ENCODE results near the gene LRRC46.

LRRC46 gene

DNA sequence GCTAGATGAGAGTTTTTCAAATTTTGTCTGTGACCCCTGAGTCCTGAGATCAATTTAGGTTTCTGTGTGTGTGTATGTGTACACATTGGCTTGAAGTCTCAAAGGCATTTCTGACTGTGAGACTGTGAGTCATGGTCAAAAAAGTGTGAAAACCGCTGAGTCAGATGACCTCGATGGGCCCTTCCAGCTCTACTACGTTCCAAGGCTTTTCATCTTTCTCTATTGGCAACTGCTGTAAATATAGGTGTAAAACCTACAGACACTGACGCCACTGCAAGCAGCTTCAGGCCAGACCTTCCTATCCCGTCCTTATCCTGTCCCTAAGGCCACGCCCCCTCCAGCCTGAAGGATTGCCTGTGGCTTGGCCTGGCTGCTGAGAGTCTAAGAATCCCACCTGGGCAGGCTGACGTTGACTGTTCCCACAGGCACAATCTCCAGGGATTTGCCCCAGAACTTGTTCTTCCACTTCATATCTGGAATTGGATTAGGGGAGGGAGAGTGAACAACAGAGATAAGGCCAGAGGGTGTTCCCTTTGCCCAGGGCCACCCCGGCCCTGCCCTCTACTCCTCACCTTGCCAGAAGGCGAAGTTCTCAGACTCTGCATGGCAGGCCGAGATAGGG lies 21.2 kb upstream of the LRRC46 start:
- DNase-seq = no peak

DNA sequence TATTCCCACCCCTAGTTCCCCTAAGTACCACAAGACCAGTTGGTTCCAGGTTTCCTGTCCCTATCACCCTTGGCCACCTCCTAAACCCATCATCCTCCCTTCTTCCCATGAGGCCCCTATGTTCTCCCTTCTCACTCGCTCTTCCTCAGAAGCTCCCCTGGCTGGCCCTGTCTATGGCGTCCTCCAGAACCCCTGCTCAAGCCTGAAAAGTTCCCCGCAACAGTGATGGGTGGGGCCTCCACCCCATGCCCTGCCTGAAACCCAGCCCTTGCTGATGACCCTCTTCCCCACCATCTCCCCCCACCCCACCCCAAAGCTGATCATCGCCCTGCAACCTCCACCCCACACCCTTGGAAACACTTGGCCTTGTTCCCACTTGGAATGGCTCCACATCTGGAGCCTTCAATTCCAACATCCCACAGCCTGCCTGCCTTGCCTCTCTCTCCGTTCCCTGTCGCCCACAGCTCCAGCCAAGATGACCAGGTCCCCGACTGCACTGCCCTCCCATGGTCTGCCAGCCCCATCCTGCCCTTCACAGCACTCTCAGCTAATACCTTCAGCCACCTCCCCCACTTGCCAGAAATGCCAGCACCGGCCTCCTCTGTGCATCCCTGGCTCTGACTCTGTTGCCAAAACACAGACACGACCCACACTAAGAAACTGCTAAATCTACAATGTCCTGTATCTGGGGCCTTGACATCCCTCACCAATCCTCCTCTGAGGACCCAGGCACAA lies 20.4 kb upstream of the LRRC46 start:
- no peak for DNase-seq

DNA sequence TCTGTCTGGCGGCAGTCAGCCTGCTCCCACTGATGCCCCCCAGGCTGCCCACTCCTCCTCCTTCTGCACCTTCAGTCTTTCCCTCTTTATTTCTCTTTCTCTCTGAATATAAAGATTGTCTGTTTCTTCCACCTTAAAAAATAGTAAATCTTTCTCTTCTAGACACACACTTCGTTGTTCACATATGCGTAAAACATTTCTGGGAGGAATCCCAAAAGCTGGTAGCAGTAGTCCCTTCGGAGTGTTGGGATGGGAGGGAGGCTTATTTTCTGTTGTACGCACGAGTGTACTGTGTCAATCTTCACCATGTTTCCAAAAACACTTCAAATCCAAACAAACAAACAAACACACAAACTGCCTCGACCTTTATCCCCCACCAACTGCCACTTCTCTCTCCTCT lies 19.8 kb upstream of the LRRC46 start:
- no peak for DNase-seq

DNA sequence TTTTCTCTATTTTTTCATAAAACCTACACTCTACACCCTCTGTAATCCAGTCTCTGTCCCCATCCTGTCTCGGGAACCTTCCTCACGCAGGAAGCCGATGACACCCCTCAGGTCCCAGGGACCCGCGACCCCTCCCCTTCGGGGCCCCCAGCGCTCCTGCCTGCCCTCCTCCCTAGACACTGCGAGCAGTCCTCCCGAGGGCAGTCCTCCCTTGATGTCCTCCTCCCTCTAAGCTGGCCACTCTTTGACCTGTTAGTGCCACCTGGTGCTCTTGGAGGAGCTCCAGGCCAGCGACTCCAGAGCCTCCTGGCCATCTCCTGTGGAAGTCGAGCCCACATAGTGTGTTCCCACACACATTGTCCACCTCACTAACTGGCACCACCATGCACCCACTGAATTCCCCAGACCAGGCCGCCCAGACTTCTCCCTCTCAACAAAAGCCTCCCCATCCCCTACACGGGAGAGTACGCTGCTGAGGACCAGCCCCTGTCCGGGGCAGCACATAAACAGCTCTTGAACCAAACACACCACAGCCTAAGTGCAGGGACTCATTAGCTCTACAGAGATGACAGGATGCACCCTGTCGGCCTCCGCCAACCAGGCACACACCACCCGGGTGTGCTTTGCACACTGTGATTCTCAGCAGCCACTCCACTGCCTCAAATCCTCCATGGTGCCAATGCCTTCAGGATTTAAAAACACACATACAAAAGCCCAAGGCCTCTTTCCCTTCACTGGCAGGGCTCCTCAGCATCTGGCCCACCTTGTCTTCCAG lies 19.1 kb upstream of the LRRC46 start:
- DNase-seq = no peak

DNA sequence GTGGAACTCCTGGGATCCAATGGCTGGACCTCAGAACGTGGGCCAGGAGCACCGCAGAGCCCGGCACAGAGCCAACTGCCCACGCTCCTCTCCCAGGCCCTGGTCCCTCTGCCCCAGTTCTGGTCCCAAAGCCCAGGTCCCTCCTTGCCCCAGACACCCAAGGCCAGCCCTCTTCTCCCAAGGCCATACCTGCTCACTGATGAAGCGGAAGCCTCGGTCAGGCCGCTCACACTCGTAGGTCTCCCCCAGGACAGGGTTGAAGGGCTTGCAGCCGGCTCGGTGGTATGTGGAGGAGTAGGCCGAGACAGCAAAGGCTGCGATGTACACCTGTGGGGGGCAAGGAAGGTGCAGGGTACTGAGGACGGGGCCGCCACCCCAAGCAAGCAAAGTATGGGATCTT lies 18.4 kb upstream of the LRRC46 start:
- DNase-seq = no peak

DNA sequence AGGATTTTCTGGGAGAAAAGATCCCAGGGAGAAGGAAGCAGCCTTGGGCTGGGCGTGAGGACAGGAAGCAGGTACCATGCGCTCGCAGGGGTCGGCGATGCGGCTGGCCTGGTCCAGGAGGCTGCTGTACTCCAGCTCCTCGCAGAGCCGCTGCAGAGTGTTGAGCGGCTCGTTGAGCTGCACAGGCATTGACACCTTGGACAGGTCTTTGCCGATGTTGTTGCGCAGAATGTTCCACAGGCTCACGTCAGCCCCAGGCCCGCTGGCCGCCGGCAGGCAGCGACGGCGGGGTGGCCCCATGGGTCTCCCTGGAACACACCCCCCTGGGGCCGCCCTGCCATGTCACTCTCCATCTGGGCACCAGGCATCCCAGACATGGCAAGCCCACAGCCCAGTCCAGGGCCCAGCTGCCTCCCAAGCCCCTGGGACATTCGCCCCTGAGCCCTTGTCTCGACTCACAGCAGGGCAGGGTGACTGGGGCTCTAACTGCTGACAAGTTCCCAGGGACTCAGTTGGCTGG lies 17.9 kb upstream of the LRRC46 start:
- no peak for DNase-seq

DNA sequence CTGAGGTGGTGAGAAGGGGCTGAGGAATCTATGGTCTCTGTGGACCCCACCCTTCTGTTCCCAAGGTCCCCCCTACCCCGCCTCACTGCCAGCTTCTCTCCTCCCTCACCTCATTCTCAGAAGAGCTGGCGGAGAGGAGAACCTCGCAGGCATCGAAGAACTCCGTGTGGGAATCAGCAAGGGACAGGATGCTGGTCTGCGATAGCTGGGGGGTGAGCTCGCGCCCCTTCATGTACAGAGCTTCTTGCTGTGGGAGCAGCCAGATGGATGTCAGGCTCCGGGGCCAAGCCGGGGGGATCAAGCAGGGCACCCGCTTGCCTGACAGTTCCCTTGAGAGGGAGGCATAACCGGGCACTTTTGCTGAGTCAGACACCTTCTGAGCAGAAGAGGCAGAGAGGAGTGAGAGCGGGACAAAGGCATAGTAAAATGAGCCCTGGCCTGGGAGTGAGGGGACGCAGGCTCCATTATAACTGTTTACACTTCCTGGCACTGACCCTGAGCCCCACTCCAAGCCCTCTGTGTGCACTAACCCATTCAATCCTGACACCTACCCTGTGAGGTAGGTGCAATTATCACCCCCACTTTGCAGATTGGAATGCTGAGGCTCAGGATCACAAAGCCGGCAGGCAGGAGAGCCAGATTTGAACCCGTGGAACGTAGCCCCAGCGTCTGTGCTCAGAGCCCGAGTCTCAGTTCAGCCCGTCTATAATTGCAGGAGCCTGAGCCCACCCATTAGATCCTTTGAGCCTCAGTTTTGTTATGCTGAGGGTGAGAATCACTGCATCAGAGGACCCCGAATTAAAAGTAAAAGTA lies 16.2 kb upstream of the LRRC46 start:
- DNase-seq = no peak

DNA sequence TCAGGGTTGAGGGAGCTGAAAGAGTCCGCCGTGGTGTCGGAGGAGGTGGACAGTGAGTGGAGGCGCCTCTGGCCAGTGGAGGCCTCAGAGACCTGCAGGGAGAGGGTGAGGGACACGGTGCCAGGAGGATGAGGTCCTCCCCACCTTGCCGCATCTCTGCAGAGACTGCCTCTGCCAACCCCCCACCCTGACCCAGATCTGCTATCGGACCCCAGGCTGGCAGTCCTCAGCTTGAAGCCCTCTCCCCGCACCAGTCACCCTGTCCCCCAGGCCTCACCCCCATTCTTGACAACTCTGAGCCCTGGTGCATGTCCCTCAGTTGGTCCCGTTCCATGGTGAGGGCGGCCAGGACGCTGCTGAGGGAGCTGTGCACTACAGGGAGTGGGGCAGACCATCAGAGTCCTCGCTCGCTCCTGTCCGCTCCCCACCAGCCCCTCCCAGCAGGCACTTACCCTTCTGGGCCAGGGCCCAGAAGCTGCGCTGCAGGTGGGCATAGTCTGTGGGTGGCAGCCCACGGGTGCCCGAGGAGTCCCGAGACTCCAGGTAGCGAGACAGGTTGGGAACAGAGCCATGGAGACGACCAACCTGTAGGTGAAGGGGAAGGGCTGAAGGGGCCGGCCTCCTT lies 15.2 kb upstream of the LRRC46 start:
- DNase-seq = no peak

DNA sequence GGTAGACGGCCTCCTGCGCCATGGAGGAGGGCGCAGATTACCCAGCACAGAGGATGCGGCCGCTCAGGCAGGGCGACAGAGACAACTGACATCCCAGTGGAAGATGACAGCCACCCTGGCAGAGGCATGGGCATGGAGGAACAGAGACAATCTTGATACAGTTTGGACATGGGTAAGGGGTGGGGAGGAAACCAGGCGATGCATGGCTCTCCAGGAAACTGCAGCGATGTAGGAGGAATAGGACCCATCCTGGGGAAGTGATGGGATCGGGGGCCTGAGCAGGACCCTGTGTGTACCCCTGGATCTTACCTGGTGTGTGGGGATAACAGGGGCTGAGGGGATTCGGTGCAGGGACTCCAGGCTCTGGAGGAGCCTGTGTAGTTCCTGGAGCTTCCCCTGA lies 14.5 kb upstream of the LRRC46 start:
- DNase-seq = no peak

DNA sequence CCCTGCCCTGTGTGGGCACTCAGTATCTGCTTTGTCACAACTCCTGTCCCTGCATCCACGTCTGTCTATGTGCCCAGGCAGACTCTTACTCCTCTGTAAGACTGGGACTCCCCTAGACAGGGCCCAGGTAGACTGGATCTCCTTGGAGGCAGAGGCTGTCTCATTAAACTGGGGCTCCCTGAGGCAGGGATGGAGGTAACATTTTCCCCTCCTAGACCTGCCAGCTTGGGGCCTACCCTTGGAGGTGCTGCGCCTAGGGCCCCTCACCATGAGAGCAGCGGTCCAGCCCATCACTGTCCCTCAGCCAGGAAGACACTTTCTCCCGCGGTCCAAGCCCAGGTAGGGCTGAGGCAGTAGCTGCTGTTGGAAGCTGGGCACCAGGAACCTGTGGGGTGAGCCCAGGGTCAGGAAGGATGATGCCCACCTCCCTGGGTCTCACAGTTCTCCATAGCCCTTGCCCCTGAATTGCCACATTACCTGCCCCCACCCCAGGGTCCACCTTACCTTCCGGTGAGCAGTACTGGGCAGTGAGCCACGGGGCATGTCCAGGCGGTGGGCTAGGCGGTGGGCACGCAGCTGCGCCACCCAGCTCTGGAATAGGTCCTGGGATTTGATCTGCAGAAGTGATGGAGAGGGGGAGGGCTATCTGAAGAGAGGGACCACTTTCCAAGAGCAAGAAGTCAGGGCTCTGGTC lies 13.3 kb upstream of the LRRC46 start:
- no peak for DNase-seq

DNA sequence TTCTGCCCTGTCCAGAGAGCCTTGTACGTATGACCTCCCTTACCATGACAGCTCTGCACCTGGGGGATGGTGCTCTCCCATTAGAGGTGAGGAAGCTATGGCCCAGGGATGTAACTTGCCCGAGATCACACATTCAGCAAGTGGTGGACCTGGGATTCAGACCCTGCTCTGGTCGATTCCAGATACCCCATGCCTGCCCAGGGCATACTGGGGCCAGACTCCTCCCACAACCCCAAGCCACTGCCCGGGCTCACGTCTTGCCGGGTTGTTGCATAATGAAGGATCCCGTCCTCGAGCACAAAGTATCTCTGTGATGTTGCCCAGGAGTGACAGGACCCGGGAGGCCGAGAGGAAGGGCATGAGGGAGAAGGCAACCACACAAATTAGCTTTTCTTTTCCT lies 12.0 kb upstream of the LRRC46 start:
- no peak for DNase-seq

DNA sequence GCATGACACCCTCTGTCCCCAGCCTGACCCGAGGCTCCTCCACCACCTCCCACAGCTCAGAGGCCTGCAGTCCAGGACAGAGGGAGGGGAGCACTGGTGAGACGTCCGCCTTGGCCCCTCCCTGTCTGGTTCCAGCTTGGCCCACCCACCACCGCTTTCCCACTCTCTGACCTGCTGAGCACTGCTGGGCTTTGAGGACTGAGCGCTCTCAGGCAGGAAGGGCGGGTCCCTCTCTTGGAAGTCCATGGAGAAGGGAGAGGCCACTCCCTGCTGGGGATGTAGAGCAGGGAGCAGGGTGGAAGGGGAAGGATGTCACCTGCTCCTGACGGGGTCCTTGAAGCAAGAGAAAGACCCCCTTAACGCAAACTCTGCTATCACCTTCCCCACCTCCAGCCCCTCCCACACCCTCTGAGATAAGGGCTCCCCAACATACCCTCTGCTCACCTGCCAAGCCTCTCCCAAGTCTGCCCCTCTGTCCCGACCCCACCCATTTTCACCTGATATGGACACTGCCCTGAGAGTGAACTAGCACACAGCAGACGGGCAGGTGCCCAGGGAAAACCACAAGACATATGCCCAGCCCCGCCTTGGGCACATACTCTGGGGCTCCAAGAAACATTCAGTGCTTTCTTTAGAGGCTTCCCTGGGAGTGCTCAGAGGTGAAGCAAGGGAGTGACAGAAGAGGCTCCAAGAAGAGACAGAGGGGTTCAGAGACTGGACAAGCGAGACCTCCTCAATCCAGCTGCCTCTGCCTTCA lies 11.3 kb upstream of the LRRC46 start:
- no peak for DNase-seq

DNA sequence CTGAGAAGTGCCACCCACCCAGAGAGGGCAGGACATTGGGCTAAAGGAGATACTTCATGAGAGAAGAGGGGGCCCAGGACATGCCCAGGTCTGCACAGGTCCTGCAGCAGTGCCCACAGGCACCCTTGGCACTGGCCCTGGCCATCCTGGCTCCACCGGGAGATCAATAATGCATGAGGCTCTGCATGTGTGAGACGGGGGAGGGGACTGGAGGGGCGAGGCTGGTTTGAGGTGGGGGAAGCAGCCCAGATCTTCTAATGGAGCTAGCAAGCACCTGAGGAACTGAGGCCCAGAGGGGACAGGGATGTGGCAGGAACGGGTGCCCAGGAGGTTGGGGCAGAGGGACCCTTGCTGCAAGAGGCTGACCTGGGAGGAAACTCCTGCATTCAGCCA lies 10.4 kb upstream of the LRRC46 start:
- no peak for DNase-seq

DNA sequence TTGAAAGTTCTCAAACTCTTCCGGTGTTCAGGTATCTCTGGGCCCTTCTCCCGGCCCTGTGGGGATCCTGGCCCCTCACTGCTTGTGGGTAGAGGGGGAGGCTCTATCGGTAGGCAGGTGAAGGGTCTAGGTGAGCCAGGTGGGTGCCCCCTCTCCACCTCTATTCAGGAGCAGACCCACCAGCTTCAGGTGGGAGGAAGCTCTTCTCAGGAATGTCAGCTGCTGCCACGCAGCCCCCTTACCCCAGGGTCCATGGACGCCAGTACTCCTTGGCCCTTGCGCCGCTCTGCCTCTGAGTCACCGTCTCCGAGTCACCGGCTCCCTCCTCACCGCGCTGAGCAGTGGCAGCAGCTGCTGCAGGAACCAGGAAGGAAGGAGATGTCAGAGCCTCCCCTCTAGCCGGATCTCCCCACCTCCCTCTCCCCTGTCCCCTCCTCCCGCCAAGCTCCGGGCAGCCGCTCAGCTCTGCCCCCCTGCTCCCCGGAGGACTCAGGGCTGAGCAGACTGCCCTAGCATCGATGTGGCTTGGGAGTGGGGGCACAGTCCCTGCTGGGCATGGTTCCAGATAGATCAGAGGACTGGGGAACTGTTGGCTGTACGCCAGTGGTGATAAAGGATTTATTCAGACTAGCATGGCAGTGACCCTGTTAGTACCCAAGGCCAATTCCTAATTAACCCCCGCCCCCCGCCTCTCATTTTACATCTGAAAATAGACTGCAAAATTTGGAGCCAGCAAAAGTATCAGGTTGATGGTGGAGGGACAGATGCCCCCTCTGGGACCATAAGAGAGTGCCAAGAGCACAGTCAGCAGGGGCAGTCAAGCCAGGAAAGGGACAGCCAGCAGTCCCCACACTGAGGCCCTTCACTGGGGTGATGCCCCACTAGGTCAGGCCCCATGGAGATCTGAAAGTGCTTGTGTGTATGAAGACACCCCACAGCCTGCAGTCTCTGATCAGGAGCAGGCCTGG lies 9.8 kb upstream of the LRRC46 start, which contains the start of gene OSBPL7:
OSBPL7 (minus strand) TSS at position 371 of the 968 bp plus-strand sequence. CDS start 1,516 bp downstream, outside the sequence.
- DNase-seq = peak; percentile 74

DNA sequence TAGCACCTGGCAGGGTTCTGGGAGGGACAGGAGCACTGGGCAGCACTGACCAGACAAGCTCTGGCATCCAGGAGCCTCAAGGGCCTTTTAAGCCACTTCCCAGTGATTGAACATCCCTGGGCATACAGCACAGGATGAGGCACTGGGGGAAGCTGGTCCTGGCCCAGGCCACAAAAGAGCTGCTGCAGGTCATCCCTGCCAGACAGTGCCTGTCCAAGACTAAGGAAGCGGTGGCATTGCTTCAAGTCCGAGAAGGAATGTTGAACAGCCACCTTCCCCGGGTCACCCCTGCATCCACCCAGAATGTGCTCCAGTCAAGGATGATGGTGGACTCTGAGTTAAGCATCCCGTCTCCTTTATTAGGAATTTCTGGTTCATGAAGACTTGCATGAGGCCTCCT lies 8.7 kb upstream of the LRRC46 start:
- DNase-seq = no peak

DNA sequence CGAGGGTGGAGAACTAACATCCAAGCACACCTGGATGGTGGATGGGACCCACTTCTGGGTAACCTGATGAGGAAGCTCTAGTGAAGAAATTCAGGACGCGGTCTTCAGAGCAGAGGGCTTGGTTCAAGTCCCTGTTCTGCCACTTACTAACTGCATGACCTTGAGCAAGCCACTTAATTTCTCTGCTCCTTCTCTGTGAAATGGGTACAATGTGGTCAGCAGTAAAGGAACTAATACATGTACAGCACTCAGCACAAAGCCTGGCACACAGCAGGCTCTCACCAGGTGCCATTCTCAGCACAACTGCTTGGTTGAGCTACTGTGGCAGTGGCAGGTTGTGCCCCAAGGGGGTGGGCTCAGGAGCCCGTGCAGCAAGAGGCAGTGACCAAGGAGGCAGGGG lies 8.0 kb upstream of the LRRC46 start:
- no peak for DNase-seq

DNA sequence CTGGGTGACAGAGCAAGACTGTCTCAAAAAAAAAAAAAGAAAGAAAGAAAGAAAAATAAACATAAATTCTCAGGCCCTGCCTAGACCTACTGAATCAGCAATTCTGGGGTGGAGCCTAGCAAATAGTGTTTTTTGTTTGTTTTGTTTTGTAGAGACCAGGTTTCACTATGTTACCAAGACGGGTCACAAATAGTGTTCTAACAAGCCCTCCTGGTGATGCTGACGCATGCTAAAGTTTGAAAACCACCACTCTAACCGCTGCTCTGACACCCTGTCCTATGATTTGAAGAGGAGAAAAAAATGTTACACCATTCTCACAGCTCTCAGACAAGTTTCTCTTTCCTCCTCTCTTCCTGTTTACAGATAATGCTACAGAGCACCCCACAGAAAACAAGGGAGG lies 1.6 kb upstream of the LRRC46 start:
- peak; percentile 33 for DNase-seq

DNA sequence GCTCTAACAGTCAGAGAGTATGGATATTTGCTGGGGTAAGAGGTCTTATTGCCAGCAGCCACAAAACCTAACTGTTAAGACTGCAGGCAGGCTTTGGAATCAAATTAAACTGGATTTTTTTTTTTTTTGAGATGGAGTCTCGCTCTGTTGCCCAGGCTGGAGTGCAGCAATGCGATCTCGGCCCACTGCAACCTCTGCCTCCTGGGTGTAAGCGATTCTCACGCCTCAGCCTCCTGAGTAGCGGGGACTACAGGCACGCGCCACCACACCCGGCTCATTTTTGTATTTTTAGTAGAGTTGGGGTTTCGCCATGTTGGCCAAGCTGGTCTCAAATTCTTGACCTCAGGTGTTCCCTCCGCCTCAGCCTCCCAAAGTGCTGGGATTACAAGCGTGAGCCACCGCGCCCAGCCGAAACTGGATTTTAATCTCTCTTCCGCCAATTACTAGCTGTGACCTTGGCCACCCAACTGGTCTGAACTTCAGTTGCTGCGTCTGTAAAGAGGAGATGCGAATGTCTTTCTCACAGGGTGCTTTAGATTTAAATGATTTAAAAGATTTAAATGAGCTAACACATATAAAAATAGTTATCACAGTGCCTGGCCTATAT lies 971 bp upstream of the LRRC46 start:
- DNase-seq = no peak

DNA sequence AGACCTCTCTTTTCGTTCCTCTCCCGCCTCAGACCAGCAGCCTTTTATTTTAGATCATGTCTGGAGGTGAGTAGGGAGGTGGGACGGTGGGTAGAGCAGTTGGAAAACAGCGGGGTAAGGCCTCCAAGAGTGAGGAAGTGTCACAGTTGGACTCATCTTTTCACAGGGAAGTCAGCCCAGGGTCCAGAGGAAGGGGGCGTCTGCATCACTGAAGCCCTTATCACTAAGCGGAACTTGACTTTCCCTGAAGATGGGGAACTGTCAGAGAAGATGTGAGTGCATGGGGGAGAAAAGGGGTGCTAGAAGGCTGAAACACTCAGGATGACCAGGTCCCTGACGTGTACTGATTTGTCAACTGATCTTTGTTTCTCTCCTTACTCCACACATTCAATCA lies 461 bp downstream of the LRRC46 start:
- no peak for DNase-seq
